H1 (cell line): Measurements from ENCODE around the gene FBLN2.

Source experiments
- ATF3 ChIP-seq: IDR thresholded peaks from 2 replicates; pipeline ENCODE4 v1.6.1; 2011; ENCODE audit warnings: low read depth, mild to moderate bottlenecking, low read length; ENCODE audit not compliant: insufficient read depth
- CHD1 ChIP-seq: IDR thresholded peaks from 2 replicates; pipeline ENCODE4 v1.6.1; 2012; ENCODE audit warnings: low read depth, low read length, improper control_type of control experiment
- EZH2 ChIP-seq: fragments of 200-600 bp; sonication (generic); IDR thresholded peaks from 2 replicates; pipeline ENCODE4 v1.7.1; 2012; ENCODE audit warnings: low read depth, mild to moderate bottlenecking, moderate library complexity, low read length, inconsistent platforms; ENCODE audit not compliant: severe bottlenecking
- KDM1A ChIP-seq: fragments of 200-600, 300-600 bp; sonication (generic); IDR thresholded peaks from 2 replicates; pipeline ENCODE4 v1.7.1; 2016; ENCODE audit warnings: mild to moderate bottlenecking, low read length, borderline replicate concordance
- MAX ChIP-seq: IDR thresholded peaks from 2 replicates; pipeline ENCODE4 v1.6.1; 2012; ENCODE audit warnings: inconsistent platforms
- RAD21 ChIP-seq, 2 experiments: IDR thresholded peaks in 1 of 2; conservative IDR thresholded peaks in 1 of 2; 2 replicates each; pipeline ENCODE4 v1.6.1; 2011; ENCODE audit warnings: low read depth in 2 of 2, low read length in 2 of 2, improper control_type of control experiment in 1 of 2, inconsistent platforms in 1 of 2, mild to moderate bottlenecking in 1 of 2, moderate library complexity in 1 of 2
- SIX5 ChIP-seq: IDR thresholded peaks from 2 replicates; pipeline ENCODE4 v1.6.1; 2011; ENCODE audit warnings: mild to moderate bottlenecking, low read depth, low read length

GRCh38 chr3:13535905-13536304 lies 13.0 kb upstream of the FBLN2 start:
- TF ChIP-seq KDM1A (no peak), MAX (no peak), EZH2 (no peak), SIX5 (no peak), ATF3 (no peak), CHD1 (no peak), RAD21 (IDR thresholded peaks at IDR 0.05 in 1 of 2, conservative IDR thresholded peaks at IDR 0.05 in 1 of 2; ENCODE audit: low read depth in 2 of 2, low read length in 2 of 2) (no peak)
